H4 (cell line): ENCODE results near the gene CCNJ. TPM values are rescaled to one million over a fixed set of nuclear protein-coding genes. Genes with fewer than 3 reads are reported as not detected.

Source experiments
- DNase-seq: peaks from one replicate; pipeline ENCODE4 v3.0.0-alpha.2; 2015; ENCODE audit warnings: low spot score
- total RNA-seq: library from RNA; depleted of rRNA; stranded (reverse); fragments of >200 nt; shearing (Covaris generic); gene quantifications from 2 replicates; pipeline ENCODE4 v1.2.3, GENCODE V29; 2014; rRNA removed

The CCNJ gene
- total RNA-seq, 1 experiment from 2014 or later: 5.0 TPM

DNA sequence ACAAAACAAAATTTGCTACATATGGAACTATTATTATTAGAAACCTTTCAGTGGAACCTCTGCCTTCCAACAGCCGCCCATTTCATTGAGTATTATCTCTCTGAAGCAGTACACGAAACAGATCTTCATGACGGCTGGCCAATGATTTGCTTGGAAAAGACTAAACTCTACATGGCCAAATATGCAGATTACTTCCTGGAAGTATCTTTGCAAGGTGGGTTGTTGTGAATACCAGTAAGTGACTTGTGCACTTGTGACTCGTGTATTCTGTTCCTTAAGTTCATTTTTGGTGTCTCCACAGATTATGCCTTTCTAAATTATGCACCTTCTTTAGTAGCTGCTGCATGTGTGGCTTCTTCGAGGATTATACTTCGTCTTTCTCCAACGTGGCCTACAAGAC lies 13.4 kb downstream of the CCNJ start:
- no peak for DNase-seq

DNA sequence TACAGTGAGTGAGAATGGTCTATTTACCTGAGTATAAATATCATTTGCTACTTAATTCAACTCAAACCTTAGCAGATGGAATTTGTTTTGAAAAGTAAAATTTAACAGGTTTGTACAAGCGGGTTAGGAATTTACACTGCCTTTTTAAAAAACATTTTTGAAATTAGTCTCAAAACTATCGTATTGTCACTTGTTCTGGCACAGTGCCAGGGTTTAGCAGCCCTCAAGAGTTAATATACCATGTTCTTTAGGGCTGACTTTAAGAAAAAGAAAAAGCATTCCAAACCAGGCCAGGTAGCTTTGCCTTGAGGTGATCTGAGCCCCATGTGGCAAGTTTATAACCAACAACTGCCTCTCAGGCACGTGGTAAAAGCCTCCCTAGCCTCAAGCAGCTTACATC lies 17.8 kb downstream of the CCNJ start:
- no peak for DNase-seq

DNA sequence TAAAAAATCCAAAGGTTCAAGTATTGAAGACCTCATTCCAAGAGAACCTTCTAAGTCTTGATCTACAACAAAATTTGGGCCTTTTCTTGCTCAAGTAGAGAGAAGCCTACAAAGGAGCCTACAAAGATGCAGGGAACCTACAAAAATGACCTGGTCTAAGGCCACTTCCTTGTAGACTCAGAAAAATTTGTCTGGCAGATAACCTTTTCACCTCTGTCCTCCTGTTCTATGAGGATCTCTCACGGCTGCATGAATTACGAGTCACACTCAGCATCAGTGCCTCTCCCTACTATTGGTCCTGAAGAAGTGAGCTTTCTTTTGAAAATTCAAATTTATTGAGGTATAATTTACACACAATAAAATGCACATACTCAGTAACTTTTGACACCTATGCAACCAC lies 29.3 kb downstream of the CCNJ start:
- no peak for DNase-seq

DNA sequence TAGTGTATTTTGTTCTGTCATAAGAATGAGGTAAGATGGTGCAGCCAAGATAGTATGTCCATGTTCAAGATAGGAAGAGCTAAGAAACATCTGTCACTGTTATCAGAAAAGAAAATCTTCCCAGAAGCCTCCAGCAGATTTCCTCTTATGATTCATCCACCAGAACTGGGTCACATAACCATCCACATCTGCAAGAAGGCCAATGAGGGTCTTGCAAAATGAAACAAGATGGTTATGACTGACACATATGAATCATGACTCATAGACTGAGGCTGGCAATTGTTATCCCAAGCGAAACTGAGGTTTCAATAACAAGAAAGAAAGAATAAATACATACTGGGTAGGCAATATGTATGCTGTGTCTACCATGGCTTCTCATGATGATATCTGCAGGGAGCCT lies 30.3 kb downstream of the CCNJ start:
- DNase-seq: no peak

DNA sequence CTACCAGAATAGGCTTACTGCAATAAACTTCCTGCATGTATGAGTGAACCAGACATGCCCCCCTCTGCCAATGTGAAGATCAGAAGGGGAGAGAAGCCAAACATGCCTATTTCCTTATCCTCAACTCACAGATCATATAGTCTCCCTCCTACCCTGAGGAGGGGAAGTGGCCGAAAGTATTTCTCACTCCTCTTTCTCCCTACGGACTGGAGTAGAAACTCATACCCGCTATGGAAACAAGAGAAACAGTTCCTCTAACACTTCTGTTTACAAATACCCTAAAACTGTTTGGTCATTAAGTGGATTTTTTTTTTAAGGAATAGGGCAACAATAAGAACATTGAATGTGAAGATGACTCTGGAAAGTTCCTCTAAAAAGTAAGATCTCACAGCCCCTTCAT lies 31.4 kb downstream of the CCNJ start:
- no peak for DNase-seq

DNA sequence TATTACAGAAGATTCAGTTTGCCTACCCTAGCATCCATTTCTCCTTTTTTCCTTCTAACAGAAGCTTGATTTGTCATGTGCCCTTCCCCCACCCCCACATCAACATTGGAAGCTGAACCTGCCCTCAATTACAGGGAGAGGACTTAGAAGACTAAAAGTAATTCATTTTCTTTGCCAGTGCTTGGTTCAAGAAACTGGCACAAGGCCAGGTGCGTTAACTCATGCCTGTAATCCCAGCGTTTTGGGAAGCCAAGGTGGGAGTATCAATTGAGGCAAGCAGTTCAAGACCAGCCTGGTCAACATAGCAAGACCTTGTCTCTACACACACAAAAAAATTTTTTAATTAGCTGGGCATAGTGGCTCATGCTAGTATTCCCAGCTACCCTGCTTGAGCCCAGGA lies 32.6 kb downstream of the CCNJ start:
- DNase-seq: no peak

DNA sequence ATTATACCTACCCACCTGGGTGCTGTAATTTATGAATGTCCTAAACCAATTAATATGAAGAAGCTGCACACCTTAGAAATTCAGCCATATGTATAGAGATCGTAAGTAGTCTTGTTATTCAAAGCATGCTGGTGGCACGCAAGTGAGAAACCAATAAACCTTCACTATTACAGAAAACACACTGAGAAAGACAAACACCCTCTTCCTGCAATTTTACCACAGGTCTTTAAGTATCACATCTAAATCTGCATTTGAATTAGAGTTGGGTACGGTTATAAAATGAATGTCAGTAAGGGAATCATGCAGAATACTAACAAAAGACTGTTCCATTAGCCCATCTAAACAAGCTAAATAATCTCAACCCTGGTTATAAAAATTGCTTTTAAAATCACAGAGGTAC lies 33.8 kb downstream of the CCNJ start:
- no peak for DNase-seq

DNA sequence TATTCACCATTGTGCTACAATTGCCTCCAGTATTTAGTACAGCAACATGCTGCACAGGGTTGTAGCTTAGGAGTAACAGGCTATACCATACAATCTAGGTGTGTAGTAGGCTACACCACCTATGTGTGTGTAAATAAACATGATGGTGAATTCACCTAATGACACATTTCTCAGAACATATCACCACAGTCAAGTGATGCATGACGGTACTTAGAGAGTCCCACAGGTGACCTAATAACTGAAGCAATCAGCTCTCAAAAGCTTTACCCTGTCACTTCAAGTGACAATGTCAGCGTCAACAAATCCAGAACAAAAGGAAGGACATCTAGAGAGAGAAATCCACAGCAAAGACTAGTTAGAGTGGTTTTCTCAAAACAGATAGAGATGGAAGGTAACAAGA lies 38.8 kb downstream of the CCNJ start:
- no peak for DNase-seq

DNA sequence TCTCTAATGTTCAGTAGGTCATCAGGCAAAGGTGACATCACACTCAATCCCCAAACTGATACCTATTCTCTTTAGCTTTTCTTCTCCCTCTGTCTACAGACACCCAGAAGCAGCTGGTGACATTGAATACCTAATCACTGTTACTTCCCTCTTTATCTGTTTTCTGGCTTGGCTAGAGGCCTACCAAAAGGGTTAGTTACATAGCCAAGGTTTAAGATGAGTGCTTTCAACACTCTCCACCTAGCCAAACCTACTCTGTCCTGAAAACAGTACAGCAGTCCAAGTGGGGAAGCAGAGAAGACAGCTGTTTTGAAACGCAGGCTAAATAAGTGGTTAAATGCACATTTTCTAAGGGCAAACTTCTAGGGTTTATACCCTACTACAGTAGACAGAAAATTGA lies 39.4 kb downstream of the CCNJ start:
- no peak for DNase-seq

DNA sequence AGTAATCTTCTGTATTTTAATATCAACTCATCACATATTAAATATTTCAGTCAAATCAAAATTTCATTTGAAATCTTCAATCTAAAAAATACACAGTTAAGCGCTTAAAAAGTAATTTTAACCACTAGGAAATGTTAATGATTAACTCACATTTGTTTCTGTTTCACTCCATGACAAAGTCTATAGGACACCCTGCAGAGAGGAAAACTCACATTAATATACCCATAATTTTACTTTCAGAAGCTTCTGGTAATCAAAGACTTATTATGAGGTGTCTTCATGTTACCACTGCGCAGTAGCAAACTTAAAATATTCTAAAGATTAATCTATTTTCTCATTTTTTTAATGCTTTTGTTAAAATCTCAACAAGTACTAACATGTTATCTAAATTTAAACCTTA lies 45.7 kb downstream of the CCNJ start:
- DNase-seq: no peak

DNA sequence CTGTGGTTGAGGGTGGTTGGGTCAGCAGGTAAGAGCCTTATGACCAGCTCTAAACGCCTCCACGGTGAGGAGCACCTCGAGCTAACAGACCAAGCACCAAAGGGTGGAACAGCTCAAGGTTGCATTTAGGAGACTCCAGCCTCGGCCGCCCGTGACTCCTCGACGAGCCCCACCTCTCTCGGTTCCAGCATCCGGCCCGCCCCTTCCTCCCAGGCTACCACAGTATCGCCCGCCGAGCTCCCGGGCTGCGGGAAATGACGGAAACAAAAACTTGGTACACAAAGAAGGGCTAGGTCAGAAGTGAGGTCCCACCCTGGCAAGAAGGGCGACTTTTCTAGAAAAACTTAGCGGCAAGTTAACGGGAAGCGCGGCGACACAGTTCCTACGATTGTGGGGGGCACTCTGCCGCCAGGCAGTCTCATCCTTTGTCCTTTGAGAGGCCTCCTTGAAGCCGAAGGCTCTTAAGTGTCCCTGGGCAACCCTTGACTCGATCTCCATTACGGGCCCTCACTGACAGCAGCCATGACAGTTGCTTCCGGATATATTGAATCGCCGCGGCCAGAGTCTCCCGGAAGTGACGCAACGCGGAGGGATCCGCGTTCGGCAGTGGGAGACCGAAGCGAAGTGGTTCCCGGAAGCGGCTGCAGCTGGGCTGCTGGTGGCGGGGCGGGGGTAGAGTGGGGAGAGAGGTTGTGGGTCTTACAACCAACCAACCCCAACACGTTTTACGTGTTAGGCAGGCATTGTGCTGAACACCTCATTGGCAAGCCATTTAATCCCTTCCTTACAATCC lies 46.5 kb downstream of the CCNJ start:
- peak; percentile 94 for DNase-seq

DNA sequence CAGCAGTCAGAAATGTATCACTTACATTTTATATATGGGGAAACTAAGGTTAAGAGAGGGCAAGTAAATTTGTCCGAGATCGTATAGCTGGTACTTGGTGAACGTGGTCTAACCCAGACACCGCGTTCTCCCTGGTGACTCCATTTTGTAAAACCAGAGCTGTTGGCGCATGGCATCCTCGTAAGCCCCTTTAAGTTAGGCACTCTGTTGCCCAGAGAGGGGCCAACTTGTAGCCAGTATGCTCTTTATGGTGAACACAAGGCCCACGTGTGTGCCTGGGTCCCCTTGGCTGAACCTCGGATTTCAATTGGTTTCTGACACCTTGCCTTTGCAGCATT lies 47.0 kb downstream of the CCNJ start:
- no peak for DNase-seq

DNA sequence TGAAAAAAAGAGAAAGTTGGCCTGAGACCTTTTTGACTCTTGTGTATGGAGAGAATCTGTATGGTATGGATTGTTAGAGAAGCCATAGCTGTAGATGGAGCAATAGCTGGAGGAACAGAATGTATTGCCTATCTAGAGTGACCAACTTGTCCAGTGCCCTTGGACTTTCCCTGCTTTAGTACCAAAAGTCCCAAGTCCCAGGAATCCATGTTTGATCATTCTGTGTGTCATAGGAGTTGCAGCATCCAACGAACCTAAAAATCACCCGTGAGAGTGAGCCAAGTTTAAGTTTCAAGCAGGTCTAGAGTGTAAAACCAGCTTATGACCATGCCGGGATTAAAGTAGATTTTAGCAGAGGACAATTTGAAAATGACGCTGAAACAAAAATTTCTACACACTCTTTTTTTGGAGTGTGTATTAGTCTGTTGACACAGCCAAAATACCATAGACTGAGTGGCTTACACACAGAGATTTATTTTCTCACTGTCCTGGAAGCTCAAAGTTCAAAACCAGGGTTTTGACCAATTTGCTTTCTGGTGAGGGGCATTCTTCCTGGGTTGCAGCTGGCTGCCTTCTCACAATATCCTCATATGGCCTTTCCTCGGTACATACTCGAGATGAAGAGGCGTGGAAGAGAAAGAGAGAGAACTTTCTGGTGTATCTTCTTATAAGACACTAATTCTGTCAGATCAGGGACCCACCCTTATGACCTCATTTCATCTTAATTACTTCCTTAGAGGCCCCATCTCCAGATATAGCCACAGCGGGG lies 49.8 kb downstream of the CCNJ start:
- no peak for DNase-seq

DNA sequence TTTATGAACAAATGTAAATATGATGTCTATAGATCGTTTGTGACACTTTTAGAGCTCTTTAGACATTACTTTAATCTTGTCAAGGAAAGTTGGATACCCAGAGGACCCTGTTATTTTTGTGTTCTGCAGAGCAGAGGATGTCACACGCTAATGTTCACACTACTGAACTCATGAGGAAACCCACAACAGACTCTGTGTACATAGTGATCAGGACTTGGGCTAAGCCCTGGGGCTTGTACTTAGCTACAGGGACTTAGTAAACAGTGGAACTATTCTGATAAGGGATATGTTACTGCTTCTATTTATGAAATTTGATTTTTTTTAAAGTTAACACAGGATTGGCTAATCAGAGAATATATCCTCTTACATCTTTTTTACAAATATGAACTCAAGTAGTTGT lies 50.6 kb downstream of the CCNJ start:
- no peak for DNase-seq

DNA sequence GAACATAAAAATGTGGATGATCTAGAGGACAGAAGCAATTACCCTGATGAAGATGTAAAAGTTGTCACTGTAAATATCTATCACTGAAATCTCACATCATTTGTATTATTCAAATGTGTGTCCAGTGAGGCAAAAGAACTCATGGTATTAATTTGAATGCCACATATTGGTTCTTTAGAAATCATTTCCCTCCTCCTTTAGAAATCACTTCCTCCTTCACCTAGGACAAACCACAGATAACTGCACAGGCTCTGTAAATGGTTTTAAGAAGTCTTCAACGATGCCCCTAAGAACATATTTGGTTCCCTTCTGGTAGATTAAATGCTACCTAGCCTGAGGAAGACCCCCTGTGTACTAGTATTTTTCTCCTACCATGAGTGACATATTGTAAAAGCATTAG lies 53.6 kb downstream of the CCNJ start:
- no peak for DNase-seq

DNA sequence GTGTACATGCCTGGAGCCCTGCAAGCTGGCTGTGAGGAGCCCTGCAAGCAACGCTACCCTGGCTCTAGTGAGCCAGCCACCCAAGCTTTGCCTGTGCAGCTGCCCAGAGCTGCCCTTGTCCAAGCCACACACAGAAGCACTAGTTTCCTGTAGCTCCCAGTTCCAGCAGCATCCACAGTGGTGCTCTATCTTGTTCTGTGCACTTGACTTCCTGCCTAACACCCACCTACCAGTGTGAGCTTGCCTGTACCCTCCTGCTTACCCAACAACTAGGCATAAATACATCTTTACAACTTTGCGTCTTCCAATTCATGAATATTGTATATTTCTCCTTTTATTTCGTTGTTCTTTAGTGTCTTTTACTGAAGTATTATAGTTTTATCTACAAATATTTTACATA lies 54.5 kb downstream of the CCNJ start:
- no peak for DNase-seq

DNA sequence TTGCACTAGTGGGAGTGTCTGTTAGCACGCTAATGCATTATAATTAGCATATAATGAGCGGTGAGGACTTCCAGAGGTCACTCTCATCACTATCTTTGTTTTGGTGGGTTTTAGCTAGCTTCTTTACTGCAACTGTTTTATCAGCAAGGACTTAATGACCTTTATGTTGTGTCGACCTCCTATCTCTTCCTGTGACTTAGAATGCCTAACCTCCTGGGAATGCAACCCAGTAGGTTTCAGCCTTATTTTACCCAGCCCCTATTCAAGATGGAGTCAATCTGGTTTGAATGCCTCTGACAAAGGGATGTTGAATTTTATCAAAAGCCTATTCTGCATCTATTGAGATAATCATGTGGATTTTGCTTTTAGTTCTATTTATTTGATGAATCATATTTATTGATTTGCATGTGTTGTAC lies 64.2 kb downstream of the CCNJ start:
- no peak for DNase-seq

Other genes starting within 250 kb of the CCNJ start
- gene CC2D2B, start 135.6 kb upstream of the CCNJ start, total RNA-seq: 3.0 TPM in 1 of 2 replicates, not detected in the other
- 4.5 and 4.7 TPM in 2 replicates for gene ZNF518A, start 86.7 kb downstream of the CCNJ start, total RNA-seq
- 0.10 TPM in 1 of 2 replicates, not detected in the other for gene BLNK, start 228.0 kb downstream of the CCNJ start, total RNA-seq